ENCODE measurements around the gene TUG1.

The TUG1 gene

DNA sequence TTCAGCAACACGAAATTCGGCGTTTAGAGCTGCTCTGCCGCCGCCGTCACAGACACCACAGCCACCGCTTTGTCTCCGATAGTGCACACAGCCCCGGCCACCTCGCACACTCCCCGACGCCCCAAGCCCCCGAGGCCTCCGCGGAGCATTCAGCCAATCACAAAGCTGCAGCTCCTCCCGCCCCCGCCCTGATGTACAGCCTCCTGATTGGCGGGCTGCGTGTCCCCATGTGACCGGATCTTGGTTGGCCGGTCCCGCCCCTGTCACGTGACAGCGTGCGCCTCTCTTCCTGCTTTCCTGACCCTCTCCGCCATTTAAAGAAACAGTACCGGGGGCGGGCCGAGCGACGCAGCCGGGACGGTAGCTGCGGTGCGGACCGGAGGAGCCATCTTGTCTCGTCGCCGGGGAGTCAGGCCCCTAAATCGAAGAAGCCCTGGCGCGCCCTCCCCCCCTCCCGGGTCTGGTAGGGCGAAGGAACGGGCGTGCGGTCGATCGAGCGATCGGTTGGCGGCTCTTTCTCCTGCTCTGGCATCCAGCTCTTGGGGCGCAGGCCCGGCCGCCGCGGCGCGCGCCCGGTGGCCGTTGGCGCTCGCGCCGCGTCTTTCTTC is at the start of gene TUG1:
Gene TUG1, plus strand, starts transcription at position 342 of the 608 bp plus-strand sequence.
- peak; percentile 68 for DNase-seq

DNA sequence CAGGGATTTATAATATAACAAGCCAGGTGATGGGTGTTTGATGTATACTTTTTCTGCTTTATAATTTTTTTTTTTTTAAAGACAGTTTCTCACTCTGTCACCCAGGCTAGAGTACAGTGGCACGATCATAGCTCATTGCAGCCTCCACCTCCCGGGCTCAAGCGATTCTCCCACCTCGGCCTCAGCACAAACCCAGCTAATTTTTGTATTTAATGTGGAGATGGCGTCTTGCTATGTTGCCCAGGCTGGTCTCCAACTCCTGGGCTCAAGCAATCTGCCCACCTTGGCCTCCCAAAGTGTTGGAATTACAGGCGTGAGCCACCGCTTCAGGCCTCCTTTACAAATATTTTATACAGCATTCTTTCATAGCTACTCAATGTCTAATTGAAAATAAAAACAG is 49.1 kb upstream of the TUG1 start:
- no peak for DNase-seq

DNA sequence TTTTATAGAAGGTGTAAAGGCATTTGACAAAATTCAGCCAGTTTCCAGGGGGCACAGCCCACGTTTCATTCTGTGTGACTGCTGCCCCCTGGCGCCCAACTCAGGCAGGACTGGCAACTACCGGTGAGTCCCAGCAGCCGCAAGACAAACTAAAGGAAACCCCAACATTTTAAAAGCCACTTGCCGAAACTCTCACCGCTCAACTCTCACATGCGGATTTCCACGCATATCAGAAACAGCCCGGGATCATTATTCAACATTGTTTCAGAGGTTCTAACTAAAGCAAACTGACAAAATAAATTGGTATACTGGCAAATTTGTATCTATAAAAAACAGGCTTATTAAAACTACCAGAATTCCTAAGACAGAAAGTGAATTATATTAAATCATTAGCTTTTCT is 48.7 kb upstream of the TUG1 start:
- DNase-seq: no peak

DNA sequence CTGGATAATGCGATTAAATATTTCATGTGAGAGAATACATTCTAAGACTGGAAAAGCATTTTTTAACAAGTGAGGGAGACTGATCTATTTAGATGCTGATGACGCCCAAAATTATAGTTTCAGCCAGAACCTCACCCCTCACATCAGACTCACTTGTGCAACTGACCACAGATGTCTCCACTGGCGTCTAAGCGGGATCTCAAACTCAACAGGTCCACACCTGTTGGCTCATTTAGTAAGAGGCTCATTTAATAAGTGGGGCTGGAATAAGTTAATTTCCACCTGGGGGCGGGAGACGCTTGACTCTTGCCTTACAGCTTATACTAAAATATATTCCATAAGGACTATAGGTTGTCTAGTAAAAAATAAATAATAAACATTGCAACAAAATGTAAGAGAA is 48.0 kb upstream of the TUG1 start:
- DNase-seq: no peak

GRCh38 chr22:30922151-30922611 is 46.9 kb upstream of the TUG1 start:
- DNase-seq: no peak

DNA sequence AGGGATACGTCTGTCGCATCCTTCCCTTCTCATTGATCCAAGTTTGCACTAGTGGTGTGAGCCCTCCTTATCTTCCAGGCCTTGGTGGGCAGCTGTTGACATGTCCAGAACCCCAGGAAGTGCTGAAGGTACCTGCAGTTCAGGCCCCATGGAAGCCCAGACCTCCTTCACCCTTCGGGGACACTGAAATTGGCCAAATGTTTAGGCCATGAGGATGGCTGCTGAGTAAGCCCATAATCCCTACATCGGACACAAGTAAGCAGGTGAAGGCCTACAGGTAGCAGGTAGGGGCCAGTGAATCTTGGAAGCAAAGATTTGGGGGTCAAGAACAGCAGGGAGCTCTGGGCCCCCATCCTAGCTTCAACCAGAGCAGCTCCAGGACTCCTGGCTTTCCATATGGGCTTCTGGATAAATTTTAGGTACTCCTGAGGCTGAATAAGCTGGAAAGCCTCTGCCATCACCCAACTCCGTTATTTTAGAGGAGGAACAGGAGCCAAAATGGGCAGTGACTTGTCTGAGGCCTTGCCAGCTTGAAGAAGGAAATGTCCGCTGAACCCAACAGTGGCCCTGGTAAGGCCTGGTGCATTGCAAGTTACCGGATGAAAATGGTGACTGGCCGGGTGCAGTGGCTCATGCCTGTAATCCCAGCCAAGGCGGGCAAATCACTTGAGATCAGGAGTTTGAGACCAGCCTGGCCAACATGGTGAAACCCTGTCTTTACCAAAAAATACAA is 45.7 kb upstream of the TUG1 start:
- DNase-seq: no peak

DNA sequence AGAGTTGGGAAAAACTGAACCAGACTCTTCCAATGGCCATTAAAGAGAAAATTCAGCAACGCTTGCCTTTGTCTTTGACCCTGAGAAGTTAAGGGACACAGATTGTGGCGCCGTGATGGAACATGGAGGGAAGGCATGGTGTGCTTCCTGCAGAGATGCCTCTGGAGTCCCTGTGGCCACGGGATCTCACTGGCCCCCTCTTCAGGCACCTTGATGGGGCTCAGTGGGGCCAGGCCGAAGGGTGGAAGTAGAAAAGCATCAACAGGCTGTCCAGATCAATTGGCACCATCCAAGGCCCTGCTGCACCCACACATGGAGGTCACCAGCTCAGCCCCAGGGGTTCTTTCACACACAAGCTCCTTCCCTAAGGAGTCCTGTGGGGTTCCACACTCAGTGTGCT is 43.4 kb upstream of the TUG1 start:
- DNase-seq: no peak

- DNase-seq: no peak
Observed at GRCh38 chr22:30926706-30927105, 42.4 kb upstream of the TUG1 start.

GRCh38 chr22:30927806-30928205 is 41.3 kb upstream of the TUG1 start:
- DNase-seq: no peak

DNA sequence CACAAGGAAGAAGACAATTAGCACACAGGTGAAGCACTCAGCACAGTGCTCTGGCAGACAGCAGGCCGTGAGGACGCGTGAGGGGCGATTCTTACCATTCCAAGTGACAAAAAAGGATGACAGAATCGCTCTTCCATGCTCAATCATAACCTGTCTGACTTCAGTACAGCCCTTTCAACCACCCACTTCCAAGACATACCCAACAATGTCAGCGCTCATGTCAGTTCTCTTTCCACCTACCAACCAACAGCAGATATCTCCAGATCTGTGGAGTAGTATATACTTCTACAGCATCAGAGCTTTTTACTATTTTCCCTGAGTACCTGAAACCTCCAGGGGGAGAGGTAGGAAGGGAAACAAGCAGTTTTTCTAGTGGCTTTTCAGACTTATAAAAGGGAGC is 40.7 kb upstream of the TUG1 start:
- no peak for DNase-seq

GRCh38 chr22:30930228-30930627 is 38.8 kb upstream of the TUG1 start:
- no peak for DNase-seq

- DNase-seq: no peak
Observed at GRCh38 chr22:30931541-30932300, 37.3 kb upstream of the TUG1 start.

DNA sequence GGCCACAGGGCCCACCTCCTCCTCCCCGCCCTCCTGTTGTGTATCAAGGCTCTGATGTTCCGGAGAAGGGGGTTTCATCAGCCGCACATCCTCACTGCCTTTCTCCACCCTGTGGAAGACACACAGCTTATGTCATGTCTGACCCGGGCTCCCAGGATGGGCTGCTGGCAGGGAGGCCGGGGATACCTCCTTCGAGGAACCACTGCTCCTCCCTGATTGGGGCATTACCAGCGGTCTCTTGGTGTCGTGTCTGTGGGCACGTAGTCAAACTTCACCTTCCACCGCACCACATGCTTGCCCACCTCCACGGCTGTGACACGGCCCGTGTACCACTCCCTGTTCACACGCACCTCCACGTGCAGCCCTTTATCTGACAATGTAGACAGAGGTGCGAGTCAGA is 36.4 kb upstream of the TUG1 start:
- DNase-seq: no peak

DNA sequence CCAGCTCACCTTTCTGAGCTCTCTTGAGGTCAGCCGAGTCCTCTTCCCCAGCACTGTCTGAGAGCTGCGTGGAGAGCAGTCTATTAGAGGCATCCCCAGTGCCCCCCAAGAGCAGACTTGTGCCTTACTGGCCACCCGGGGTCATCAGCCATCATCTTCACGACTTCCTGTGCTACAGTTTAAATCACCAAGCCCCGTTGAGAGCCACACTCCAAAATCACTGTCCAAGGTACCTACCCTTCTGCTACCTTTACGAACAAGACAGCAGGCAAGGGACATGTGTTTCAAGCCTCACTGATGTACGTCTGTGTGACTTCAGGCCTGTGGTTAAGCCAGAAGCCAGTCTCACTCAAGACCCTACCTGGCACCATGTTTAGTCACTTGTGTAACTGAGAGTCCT is 35.6 kb upstream of the TUG1 start:
- DNase-seq: no peak

DNA sequence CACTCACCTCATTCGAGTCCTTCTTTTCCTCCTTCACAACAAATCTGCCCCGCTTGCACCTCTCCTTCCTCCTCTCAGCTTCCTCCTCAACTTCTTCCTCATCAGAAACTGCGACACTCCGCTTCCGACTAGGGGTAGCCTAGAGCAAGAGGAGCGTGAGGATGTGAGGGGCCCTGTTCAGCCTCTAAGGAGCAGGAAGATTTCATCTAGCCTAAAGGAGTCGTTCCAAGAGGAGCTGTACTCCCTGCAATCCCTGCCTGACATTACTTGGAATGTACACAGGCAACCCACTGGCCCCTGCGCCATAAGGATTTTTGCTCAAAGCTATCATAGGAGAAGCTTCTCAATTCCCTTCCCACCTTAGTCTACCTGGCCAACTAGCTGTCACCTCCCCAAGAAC is 35.0 kb upstream of the TUG1 start:
- no peak for DNase-seq

- no peak for DNase-seq
Observed at GRCh38 chr22:30940685-30941362, 28.2 kb upstream of the TUG1 start.

- no peak for DNase-seq
Observed at GRCh38 chr22:30941363-30941740, 27.7 kb upstream of the TUG1 start.

DNA sequence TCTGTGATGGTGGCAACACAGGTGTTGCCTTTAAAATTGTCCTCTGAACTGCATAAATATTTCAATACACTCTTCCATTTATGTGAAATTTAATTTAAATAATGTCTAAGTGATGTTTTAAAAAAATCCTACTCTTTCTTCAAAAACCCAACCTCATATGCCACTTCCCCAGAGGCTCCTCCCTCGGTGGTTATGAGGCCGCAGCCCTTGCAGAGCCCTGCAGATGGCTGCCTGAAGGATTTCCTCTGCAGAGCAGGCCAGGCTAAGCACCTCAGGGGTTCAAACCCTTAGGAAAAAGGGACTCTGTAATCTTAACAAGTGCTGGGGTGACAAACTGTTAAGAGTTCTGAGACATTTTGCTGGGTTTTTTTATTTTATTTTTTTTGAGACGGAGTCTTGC is 25.7 kb upstream of the TUG1 start:
- DNase-seq: no peak

DNA sequence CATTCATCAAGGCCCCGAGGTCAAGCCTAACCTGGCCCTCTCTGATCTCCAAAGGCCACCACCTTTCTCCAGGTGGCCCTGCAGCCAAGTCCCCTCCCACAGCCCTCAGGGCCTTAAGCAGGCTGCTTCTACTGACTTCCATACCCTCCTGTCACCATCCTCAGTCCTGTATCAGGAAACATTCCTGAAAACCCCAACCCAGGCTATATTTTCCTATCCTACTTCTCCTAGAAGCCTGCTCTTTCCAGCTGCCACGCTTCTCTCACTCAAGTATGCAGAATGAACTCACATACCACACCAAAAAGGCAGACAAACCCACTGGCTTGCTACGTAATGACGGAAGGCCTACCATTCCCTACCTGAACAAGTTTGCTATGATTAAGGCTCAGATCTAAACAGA is 24.1 kb upstream of the TUG1 start:
- DNase-seq: no peak

- no peak for DNase-seq
Observed at GRCh38 chr22:30945653-30946052, 23.4 kb upstream of the TUG1 start.

DNA sequence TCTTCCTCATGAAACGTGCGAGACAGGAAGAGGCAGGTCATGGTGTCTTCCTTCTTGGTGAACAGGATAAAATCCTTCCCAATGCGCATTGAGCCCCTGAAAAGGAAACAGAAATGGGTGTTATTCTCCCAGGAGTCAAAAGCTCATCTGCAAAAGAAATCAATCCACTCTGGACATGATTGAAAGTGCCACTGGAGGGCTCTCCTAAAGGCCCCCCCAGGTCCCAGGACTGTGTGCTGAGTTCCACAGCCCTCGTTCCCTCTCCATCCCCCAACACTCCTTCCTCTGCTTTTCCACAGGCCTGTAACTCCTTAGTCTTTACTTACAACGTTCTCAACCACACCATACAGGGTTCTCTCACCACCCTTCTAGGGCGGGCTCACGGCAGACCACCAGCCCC is 22.7 kb upstream of the TUG1 start:
- no peak for DNase-seq

DNA sequence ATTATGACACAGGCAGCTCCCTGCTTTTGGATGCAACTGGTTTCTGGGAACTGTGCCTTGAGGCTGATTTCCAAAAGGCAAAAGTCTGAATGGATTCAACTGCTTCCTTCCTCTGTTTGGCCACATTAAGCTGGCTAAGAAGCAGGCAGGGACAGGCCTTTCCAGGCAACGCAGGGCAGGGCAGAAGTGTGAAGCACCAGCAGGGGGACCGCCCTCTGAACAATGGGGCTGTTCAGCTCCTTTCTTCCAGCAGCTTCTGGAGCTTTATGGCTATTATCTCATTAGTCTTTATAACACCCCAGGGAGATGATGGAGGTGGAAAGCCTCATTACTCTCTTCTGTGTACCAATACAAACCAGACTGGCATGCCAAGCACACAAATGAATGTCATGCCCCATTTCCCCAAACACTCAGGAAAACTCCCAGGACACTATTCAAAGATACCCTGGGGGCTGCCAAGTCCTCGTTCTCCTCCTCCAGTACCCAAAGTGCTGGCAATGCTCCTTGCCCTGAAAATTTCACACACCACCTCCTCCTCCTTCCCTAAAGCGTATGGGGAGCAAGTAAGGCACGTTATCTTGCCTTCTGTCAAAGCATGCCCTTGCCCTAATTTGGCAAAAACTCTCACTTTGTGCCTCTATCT is 21.8 kb upstream of the TUG1 start:
- DNase-seq: peak; percentile 16

GRCh38 chr22:30947816-30948454 is 21.1 kb upstream of the TUG1 start:
- no peak for DNase-seq

Measured in NCI-H2081 treated with DMSO at 0.1 percent for 48 hours (cell line).